ENCODE results near the gene ZNF280A. TPM values are rescaled to one million over a fixed set of nuclear protein-coding genes. Genes with fewer than 3 reads are reported as not detected.

The ZNF280A gene
- total and polyA plus RNA-seq, 2 of the 8 experiments (the other 6 are each of a cell fraction or from before 2014, with no cell fraction given), result 0.09 to 0.61 TPM

GRCh38 chr22:22531770-22532546 lies 11.9 kb upstream of the ZNF280A start (continued):
- TF ChIP-seq CTBP2 (IDR thresholded peaks at IDR 0.05; ENCODE audit: borderline replicate concordance, insufficient read depth, insufficient read length, low read length) (no peak), JUN (IDR thresholded peaks at IDR 0.05; ENCODE audit: low read depth, low read length) (no peak), HDAC6 (IDR thresholded peaks at IDR 0.05; ENCODE audit: low read depth, low read length) (no peak), EGR1 (IDR thresholded peaks at IDR 0.05; ENCODE audit: borderline replicate concordance, low read depth, low read length) (no peak), BACH1 (IDR thresholded peaks at IDR 0.05; ENCODE audit: low read length) (no peak), RBBP5 (IDR thresholded peaks at IDR 0.05; ENCODE audit: borderline replicate concordance, low read depth, low read length) (no peak), CEBPB (IDR thresholded peaks at IDR 0.05; ENCODE audit: low read depth, low read length) (no peak), ATF3 (IDR thresholded peaks at IDR 0.05; ENCODE audit: insufficient read depth, low read depth, low read length) (no peak), GTF2F1 (IDR thresholded peaks at IDR 0.05; ENCODE audit: borderline replicate concordance, low read depth, low read length) (no peak), ASH2L (IDR thresholded peaks at IDR 0.05; ENCODE audit: low read length) (no peak)
- TF ChIP-seq, protein P1, sequence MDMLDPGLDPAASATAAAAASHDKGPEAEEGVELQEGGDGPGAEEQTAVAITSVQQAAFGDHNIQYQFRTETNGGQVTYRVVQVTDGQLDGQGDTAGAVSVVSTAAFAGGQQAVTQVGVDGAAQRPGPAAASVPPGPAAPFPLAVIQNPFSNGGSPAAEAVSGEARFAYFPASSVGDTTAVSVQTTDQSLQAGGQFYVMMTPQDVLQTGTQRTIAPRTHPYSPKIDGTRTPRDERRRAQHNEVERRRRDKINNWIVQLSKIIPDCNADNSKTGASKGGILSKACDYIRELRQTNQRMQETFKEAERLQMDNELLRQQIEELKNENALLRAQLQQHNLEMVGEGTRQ (IDR thresholded peaks at IDR 0.05; ENCODE audit: low read length), result no peak

Measured in H1 (cell line).